WI38 (cell line): ENCODE results near the gene MRTFA.

Experiments
- H3K4me3 ChIP-seq: 2 replicates; pipeline ENCODE4 v1.5.1; 2011; ENCODE audit warnings: low read depth, mild to moderate bottlenecking, control low read depth, low read length
- CTCF ChIP-seq: IDR thresholded peaks from 2 replicates; pipeline ENCODE4 v1.5.1; 2012; ENCODE audit warnings: low read depth, mild to moderate bottlenecking, control low read depth, low read length

MRTFA gene

GRCh38 chr22:40407831-40408717, 228.4 kb downstream of the MRTFA start:
- H3K4me3 ChIP-seq = no peak overlapping the region
- no peak for TF ChIP-seq CTCF

GRCh38 chr22:40407021-40407761, 229.3 kb downstream of the MRTFA start:
- H3K4me3 ChIP-seq = no peak overlapping the region
- no peak for TF ChIP-seq CTCF

- no peak for TF ChIP-seq CTCF
- H3K4me3 ChIP-seq = no peak overlapping the region
Observed at GRCh38 chr22:40406063-40406890, 230.2 kb downstream of the MRTFA start.

- TF ChIP-seq CTCF = no peak
- H3K4me3 ChIP-seq = no peak overlapping the region
Observed at GRCh38 chr22:40405178-40406062, 231.1 kb downstream of the MRTFA start.

- no peak overlapping the region for H3K4me3 ChIP-seq
- TF ChIP-seq CTCF = no peak
Observed at GRCh38 chr22:40404251-40405177, 232.0 kb downstream of the MRTFA start.

GRCh38 chr22:40403651-40404050, 232.9 kb downstream of the MRTFA start:
- no peak overlapping the region for H3K4me3 ChIP-seq
- TF ChIP-seq CTCF = no peak
